ENCODE measurements around the gene SLC16A9.
"Not testable (repeated sequence)": the region's sequence is repeated elsewhere in the genome, so short reads cannot be mapped to it uniquely, and the experiment has no call there.

SLC16A9 gene

GRCh38 chr10:59709395-59710125, at the start of gene SLC16A9:
Gene SLC16A9, minus strand, starts transcription at chr10:59709850. Its CDS starts 25,559 bp downstream, at chr10:59684291.
- peak; percentile 62 for DNase-seq

DNA sequence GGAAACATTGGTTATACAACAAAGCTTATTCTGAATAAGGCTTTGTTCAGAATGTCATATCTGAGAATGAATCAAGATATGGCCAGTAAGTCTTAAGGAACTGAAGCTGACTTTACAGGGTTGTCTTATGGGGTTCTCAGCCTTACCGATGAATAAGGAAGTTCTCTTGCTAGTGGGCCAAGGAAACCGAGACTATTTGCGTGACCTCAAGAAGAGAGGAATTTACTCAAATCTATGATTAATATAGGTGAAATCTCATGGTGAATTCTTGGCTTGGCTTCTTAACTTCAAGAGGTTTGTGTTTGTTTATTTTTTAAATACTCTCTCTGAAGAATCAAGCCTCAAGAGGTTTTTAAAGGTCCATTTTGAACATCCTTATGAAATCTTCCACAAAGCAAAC, 48.3 kb upstream of the SLC16A9 start:
- DNase-seq: peak; percentile 51

- no peak for DNase-seq
Observed at GRCh38 chr10:59754951-59755350, 45.3 kb upstream of the SLC16A9 start.

GRCh38 chr10:59753267-59753666, 43.6 kb upstream of the SLC16A9 start, which contains the start of gene MRLN:
Gene MRLN, minus strand, starts transcription at chr10:59753455.
- DNase-seq: no peak

- DNase-seq: no peak
Observed at GRCh38 chr10:59752278-59752940, 42.8 kb upstream of the SLC16A9 start.

- DNase-seq: no peak
Observed at GRCh38 chr10:59750155-59750945, 40.7 kb upstream of the SLC16A9 start.

DNA sequence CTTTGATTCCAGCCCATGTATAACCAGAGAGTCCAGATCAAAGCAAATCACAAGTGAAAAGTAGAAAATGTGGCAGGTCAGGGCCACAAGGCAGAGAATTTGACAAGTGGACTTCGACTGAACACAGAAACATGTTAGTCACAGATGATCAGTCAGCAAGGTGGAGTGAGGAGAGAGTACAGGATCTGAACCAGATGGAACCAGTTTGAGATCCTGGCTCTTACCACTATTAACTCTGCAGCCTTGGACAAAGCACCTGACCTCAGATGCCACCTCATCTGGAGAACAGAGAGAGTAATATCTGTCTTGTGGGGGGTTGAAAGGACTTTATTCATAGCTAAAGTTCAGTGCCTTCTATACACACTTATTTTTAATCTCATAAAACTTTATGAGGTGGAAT, 39.2 kb upstream of the SLC16A9 start:
- DNase-seq: no peak

- no peak for DNase-seq
Observed at GRCh38 chr10:59745163-59745650, 35.6 kb upstream of the SLC16A9 start.

DNA sequence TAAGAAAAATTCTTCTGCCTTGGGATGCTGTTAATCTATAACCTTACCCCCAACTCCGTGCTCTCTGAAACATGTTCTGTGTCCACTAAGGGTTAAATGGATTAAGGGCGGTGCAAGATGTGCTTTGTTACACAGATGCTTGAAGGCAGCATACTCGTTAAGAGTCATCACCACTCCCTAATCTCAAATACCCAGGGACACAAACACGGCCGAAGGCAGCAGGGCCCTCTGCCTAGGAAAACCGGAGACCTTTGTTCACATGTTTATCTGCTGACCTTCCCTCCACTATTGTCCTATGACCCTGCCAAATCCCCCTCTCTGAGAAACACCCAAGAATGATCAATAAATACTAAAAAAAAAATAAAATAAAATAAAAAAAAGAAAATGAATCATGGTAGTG, 35.1 kb upstream of the SLC16A9 start:
- DNase-seq: not testable (repeated sequence)

DNA sequence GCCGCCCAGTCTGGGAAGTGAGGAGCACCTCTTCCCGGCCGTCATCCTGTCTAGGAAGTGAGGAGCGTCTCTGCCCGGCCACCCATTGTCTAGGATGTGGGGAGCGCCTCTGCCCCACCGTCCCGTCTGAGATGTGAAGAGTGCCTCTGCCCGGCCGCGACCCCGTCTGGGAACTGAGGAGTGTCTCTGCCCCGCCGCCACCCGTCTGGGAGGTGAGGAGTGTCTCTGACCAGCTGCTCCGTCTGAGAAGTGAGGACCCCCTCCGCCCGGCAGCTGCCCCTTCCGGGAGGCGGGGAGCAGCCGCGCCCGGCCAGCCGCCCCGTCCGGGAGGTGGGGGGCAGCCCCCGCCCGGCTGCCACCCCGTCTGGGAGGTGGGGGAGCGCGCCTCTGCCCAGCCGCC, 34.5 kb upstream of the SLC16A9 start:
- not testable (repeated sequence) for DNase-seq

DNA sequence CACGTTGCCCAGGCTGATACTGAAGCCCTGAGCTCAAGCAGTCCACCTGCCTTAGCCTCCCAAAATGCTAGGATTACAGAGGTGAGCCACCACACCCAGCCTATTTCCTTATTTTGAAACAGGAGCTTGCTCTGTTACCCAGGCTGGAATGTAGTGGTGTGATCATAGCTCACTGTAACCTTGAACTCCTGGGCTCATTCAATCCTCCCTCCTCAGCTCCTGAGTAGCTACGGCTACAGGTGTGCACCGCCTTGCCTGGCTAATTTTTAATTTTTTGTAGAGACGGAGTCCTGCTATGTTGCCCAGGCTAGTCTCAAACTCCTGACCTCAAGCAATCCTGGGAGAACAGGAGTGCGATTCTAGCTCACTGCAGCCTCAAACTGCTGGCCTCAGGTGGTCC, 31.9 kb upstream of the SLC16A9 start:
- no peak for DNase-seq

DNA sequence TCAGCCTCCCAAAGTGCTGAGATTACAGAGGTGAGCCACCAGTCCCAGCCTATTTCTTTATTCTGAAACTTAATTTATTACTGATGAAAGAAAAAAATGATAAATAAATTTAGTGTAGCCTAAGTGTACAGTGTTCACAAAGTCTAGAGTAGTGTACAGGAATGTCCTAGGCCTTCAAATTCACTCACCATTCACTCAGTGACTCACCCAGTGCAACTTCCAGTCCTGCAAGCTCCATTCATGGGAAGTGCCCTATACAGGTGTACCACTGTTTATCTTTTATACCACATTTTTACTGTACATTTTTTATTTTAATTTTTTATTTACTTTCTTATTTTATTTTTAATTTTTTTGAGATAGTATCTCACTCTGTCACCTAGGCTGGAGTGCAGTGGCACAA, 31.4 kb upstream of the SLC16A9 start:
- no peak for DNase-seq

- no peak for DNase-seq
Observed at GRCh38 chr10:59736749-59737148, 27.1 kb upstream of the SLC16A9 start.

GRCh38 chr10:59735296-59735695, 25.6 kb upstream of the SLC16A9 start:
- no peak for DNase-seq

GRCh38 chr10:59734014-59734462, 24.4 kb upstream of the SLC16A9 start:
- DNase-seq: no peak

DNA sequence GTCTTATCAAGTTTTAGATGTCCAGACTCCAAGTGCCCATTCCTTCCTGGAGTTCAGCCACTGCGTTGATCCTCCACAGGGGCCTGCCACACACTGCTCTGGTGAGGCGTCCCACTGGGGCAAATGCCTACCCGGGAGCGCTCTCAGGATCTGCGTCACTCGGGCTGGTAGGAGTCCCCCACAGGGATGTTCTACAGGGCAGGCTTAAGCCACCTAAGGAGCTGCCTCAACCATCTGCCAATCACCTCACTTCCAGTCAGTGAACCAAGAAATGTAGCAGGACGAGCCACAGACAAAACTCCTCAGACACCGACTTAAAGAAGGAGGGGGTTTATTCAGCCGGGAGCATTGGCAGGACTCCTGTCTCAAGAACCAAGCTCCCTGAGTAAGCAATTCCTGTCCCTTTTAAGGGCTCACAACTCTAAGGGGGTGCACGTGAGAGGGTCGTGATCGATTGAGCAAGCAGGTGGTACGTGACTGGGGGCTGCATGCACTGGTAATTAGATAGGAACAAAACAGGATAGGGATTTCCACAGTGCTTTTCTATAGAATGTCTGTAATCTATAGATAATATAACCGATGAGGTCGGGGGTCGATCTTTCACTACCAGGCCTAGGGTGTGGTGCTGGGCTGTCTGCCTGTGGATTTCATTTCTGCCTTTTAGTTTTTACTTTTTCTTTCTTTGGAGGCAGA, 23.8 kb upstream of the SLC16A9 start:
- not testable (repeated sequence) for DNase-seq

DNA sequence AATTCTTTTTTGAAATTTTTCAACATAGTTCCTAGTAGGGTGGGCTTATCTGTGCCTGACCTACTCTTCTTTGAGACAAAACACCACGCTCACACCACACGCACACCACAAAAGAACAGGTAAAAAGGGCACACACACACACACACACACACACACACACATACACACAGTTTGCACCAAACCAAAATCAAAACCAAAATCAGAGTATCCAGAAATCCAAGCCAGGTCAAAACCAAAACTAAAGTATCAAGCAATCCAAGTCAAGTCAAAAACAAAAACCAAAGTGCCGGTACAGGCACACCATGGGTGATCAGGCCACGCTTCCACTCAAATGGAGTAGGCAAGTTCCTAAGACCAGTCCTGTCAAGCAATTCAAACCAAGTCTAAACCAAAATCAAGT, 23.2 kb upstream of the SLC16A9 start:
- not testable (repeated sequence) for DNase-seq

DNA sequence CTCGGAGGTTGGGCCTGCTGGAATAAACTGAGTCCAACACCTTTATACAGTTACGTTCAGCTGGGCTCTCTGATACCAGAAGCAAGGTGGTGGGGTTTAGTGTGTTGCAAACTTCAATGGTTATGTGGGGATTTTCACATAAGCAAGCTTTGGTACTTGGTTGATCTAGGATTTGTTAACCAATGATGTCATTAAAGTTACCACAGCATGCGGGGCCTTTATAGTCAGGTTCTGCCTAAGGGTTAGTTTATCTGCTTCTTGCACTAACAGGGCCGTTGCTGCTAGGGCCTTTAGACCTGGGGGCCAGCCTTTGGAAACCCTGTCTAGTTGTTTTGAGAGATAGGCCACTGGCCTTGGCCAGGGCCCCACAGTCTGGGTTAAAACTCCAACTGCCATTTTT, 19.5 kb upstream of the SLC16A9 start:
- not testable (repeated sequence) for DNase-seq

DNA sequence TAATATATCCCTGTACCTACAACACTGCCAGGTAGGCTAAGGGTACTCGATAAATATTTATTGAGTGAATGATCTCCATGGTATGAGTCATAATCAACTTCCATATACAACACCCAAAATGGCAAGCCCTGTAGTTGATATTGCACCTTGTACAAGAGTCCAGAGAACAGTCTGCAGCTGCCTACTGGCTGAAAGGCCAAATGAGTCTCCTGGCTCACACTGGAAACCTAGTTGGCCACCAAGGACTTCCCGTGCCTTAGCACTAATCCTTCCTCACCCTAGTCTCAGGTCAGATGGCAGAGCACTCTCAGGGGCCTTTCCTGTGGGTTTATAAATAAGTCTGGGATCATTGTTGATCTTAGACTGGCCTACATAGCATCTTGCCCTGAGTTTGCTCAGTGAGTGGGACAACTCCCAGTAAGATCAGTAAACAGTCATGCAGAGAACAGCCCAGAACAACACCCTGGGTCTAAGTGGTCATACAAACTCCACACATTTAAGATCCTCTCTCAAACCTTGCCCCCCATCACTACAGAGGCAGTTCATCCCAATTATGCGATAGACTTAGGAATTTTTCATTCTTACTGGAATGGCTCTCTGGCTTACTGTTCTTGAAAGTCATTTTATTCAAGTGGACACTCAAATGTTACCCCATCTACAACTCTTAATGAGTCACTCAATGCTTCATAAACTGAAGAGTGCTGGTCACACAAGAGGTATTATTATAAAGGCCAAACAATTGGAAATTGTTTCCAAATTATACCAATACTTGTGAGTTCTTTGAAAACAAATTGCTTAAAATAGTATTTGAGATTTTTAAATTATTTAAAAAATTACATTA, 14.7 kb upstream of the SLC16A9 start:
- no peak for DNase-seq

DNA sequence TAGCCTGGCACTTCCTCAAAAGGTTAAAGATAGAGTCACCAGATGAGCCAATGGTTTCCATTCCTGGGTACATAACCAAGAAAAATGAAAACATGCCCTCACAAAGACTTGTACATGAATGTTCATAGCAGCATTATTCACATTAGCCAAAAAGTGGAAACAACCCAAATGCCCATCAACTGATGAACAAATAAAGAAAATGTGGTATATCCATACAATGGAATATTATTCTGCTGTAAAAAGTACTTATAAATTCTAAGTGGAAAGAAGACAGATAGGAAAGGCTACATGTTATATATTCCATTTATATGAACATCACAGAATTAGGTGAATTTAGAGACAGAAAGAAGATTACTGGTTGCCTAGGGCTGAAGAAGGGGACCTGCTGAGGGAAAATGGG, 10.7 kb upstream of the SLC16A9 start:
- no peak for DNase-seq

DNA sequence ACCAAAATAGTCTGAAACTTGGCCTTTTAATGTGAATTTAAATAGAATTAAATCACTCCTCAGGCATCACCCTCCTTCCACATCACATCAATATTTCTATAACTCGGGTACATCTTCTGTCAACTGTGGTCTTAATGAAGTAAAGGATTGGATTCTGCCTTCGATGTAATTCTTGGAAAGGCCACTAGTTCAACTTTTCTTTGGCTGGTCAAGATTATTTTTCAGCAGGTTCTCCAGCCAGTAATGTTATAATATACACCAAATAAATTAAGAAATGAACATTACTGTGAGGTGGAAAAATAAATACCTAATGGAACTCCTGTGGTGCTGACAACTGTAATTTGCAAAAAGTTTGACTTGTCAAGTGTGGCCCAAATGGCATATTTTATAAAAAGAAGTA, 9.7 kb upstream of the SLC16A9 start:
- no peak for DNase-seq

DNA sequence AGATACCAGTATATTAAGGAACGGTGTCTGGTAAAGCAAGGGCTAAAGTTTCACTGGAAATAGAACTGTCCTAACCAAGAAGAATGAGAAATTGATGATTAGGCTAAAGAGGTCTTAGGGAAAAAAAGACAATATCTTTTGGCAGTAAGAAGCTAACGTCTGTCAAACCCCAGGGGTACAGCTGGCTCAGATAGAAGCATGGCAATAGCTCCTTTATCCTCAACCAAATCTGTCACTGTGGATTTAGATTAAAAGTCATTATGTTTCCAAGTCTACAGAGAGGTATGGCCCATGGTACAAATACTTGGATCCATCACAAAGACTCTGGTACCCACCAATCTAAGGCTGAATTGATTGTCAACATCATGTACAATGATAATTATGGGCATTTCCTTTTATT, 8.6 kb upstream of the SLC16A9 start:
- DNase-seq: no peak
